ENCODE data around the gene IL17B.
"Not testable (repeated sequence)": the region's sequence is repeated elsewhere in the genome, so short reads cannot be mapped to it uniquely, and the experiment has no call there.

The IL17B gene

DNA sequence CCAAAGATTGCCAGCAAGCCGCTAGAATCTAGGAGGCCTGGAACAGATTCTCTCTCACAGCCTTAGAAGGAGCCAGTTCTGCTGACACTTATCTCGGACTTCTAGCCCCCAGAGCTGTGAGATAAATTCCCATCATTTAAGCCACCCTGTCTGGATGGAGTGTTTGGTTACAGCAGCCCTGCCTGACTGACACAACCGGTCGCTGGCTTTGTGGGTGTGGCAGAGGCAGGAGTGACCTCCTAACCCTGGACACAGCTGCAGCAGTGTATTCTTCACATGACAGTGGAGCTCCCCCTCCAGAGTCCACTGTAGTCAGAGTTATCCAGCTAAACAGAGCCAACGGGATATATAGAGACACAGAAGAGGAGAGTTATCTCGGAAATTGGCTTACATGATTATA is 21.2 kb upstream of the IL17B start:
- no peak for DNase-seq (ENCODE audit: low read depth in 2 of 2)

DNA sequence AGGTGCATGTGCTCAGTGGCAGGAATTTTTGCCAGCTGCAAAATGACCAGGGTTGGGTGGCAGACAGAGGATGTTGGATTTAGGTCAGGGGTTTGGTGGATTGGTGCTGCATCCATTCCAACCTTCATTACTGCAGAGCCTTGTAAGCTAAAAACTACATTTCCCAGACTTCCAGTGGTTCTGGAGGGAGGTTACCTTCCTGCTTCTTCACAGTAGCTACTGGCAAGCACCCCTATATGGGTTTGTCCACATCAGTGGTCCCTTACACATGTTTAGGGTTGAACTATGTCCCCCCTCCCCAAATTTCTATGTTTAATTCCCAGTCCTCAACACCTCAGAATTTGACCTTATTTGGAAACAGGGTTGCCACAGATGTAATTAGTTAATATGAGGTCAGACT is 20.7 kb upstream of the IL17B start:
- no peak for DNase-seq (ENCODE audit: low read depth in 2 of 2)

DNA sequence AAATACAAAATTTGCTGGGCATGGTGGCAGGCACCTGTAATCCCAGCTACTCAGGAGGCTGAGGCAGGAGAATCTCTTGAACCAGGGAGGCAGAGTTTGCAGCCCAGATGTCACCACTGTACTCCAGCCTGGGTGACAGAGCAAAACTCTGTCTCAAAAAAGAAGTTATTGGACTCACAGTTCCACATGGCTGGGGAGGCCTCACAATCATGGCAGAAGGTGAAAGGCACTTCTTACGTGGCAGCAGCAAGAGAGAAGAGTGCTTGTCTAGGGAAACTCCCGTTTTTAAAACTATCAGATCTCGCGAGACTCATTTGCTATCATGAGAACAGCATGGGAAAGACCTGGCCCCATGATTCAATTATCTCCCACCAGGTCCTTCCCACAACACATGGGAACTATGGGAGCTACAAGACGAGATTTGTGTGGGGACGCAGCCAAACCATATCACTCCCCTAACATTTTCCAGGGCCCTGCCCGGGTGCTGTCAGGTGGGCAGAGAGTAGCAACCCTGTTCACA is 19.7 kb upstream of the IL17B start:
- DNase-seq (ENCODE audit: low read depth in 2 of 2) = not testable (repeated sequence)

DNA sequence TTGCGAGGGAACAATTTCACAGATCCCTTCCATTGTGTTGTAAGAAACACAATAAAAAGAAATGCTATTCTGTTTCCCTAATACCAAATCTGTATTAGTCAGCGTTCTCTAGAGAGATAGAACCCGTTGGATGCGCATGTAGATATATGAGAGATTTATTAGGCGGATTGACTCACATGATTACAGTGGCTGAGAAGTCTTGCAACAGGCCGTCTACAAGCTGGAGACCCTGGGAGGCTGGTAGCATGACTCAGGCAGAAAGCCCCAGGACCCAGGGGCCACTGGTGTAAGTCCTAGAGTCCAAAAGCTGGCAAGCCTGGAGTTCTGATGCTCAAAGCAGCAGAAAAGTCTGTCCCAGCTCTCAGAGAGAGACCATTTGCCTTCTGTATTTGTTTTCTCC is 18.4 kb upstream of the IL17B start:
- peak; percentile 92 for DNase-seq (ENCODE audit: low read depth in 2 of 2)

DNA sequence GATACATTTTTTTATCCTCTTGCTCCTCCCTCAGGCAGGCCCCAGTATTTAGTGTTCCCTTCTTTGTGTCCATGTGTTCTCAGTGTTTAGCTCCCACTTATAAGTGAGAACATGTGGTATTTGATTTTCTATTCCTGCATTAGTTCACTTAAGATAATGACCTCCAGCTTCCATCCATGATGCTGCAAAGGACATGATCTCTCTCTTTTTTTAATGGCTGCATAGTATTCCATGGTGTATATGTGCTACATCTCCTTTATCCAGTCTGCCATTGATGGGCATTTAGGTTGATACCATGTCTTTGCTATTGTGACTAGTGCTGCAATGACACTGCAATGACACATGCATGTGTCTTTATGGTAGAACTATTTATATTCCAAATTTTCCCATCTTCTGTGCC is 15.9 kb upstream of the IL17B start:
- DNase-seq (ENCODE audit: low read depth in 2 of 2) = not testable (repeated sequence)

DNA sequence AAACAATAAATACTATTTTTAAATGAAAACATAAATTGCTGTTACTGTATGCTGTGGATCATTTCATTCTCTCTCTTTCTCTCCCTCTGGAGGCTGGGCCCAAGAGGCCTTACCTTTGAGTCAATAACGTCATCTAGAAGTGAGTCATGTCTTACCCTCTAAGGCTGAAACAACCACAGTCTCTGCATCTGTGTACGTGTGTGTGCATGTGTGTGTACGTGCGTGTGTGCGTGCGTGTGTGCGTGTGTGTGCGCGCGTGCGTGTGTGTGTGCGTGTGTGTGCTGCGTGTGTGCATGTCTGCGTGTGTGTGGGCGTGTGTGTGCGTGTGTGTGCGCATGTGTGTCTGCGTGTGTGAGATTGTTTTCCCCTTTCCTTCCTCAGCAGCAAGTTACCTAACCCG is 13.6 kb upstream of the IL17B start:
- DNase-seq (ENCODE audit: low read depth in 2 of 2) = no peak

DNA sequence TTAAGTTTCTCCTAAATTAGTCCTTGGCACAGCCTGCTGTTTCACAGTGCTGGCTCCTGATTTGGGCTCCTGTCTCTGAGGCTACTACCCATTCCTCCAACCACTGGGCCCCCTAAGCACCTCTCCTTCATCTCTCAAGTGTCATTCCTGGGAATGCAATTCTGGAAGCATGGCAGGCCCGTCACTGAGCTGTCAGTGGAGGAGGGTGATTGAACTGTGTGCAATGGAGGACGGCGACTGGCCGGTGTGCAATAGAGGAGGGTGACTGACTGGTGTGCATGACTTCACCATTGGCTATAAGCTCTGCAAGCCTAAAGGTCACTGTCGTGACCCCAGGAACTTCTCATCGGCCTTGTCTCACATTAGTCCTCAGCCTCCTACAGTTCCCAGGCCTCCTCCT is 12.4 kb upstream of the IL17B start:
- no peak for DNase-seq (ENCODE audit: low read depth in 2 of 2)

DNA sequence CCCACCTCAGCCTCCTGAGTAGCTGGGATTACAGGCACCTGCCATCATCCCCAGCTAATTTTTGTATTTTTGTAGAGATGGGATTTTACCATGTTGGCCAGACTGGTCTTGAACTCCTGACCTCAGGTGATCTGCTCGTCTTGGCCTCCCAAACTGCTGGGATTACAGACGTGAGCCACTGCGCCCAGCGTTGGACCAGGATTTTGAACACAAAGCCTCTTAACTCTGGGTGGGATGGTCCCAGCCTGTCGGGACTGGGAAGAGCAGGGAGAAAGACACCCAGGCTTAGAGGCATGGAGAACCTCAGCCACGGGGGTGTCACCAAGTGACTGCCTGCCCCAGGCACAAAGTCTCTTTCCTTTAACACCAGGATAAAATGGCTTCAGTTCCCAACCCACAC is 12.0 kb upstream of the IL17B start:
- DNase-seq (ENCODE audit: low read depth in 2 of 2) = not testable (repeated sequence)

DNA sequence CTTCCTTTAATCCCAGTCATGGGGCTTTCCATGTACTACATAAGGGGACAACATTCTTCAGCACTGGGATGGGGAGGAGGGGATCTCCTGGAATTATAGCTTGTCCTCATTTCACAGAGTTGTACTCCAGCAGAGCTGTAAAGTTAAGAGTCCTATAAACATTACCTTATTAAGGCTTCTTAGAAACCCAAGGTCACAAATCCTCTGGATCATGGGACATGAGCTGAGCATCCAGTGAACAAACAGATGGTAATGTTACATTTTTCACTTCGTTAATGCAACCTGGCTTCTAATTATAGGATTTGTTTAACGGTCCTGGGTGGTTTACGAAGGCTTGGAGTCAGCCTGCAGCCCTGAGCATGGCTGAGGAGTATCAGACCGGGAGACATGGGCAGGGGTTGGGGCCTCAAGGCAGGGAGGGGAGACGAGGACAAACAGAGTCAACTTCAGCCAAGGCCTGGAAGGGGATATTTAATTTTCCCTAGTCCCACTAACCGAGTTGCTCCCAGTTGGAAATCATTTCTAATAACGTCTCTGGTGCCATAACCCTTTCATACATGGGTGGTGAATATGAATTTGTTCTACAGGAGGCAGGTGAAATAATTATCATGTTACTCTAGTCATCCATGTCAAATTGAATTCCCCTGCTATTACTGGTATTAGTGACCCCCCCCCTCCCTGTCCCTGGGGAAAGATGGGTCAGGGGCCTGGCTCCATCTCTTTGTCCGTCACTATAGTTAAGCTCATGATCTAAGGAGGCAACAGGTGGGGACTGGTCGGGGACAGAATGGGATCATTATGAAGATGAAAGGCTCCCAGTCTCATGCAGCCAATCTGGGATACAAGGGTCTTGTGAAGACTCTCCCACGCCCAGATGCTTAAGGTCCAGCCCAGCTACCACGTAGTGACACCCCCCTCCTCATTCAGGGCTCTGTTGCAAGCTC is 10.7 kb upstream of the IL17B start:
- DNase-seq (ENCODE audit: low read depth in 2 of 2) = no peak

DNA sequence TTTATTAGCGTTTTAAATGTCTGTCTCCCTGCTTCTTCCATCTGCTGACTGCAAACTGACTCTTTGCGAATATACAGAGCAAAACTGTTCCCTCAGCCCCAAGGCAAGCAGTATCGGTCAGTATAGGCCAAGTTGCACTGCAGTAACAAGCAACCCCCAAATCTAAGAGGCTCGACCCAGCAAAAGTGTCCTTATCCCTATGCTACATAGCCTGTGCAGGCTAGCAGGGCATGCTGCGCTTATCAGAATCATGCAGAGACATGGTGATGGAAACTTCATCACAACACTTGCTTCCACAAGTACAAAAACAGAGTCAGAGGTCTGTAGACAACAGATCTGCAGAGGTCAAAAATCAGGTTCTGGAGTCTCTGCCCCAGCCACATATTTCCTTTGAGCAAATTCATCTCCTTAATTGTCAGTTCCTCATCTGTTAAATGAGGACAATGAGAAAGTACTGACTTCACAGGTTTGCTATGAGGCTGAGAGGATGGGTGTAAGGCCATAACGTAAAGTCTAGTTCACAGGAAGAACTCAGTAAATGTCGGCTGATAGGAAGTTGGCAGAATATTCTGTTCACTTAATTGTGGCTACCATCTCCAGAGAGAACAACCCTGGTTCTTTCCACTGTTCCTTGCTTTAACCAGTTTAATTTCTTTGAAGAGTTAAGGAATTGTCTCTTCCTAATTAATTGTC is 9.6 kb upstream of the IL17B start:
- DNase-seq (ENCODE audit: low read depth in 2 of 2) = no peak

DNA sequence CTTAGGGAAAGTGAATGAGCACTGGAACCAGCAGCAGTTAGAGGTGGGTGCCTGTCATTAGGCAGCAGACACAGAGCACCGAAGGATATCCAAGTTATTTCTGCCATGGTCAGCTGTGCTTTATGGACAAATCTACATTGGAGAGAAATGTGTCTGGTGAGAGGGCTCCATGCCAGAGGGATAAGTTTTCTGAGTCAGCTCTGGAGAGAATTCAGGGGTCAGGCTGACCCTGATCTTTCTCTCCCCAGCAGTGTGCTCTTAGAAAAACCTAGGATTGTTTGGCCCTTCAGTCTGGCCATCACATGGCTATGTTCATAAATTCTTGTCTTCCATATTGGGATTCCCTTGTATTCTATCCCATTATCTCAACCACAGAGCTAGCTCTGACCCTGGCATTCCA is 8.9 kb upstream of the IL17B start:
- no peak for DNase-seq (ENCODE audit: low read depth in 2 of 2)

DNA sequence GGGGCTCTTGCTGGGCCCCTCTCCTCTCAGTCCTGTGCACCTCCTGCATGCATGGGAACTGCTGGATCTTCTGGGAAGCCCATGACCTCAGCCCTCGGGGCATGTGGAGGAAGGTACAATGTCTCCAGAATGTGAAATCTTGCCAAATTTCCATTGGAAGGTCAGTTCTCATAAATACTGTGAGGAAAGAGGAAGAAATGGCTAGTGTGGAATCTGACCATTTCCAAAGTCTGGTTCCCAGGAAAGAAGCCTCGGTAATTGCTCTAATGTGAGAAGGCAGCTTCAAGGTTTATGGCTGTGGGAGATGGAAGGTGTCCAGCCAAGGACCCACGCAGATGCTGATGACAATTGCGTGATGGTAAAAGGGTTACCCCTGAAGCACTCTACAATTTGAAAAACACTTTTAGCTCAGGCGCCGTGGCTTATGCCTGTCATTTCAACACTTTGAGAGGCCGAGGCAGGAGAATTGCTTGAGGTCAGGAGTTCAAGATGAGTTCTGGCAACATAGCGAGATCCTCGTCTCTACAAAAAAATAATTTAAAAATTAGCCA is 8.1 kb upstream of the IL17B start:
- no peak for DNase-seq (ENCODE audit: low read depth in 2 of 2)

DNA sequence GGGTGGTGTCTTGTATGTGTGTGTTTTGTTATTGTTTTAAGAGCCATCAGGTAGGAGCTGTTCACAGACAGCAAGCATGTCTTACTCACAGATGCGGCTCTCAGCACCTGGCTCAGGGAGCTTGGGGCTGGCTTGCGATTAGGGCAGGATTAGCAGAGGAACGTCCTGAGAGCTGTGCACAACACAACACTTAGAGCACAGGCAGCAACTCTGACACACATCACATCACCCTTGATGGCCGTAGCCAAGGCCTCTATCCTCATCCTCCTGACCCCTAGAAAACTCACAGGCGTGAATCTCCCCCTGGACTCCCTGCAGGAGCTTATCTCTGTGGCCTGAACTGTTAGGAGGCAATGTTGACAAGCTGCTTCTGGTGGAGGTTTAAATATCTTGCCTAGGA is 7.1 kb upstream of the IL17B start:
- DNase-seq (ENCODE audit: low read depth in 2 of 2) = no peak

DNA sequence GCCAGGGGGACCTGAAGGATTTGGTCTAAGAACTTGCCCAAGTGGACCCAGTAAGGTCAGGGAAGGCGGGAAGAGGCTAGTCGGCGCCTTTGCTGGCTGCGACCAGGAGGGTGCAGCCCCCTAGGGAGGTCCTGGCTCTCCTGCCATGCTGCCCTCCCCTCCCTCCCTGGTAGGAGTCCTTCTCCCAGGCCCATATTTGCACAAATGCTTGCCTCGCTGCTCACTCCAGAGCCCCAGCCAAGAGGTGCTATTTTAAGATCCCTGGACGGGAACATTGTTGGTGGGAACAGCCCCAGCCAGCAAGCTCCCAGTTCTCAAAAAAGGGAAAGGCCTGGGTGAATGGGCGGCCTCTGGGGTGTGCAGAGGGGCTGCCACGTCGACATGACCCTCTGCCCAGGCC is 4.3 kb upstream of the IL17B start:
- no peak for DNase-seq (ENCODE audit: low read depth in 2 of 2)

DNA sequence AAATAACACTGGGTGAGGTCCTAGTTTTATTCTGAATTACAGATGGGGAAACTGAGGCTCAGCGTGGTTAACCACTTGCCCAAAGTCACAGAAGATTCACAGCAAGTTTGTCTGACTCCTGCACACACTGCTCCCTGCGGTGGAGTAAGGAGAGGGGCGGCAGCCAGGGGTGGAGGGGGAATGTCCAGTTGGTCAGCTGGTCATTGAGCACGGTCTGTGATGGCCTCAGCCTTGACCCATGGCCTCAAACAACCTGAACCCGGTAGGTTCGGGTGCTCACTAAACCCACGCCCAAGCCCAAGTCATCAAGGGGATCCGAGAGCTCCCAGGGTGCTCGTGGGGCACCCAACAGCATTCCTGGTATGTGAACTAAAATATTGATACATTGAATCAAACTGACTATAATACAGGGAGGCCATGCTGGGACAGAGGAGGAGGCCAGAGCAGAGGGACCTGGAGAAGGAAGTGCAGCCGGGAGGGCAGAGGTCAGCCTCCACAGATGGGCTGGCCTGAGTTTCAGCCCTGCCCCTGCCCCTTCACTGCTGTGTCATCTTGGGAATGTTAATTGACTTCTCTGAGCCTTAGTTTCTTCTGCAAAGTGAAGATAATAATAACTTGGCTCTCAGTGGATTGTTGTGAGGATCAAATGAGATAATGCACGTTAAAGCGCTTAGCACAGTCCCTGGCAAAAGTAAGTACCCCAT is 3.6 kb upstream of the IL17B start:
- DNase-seq (ENCODE audit: low read depth in 2 of 2) = no peak

DNA sequence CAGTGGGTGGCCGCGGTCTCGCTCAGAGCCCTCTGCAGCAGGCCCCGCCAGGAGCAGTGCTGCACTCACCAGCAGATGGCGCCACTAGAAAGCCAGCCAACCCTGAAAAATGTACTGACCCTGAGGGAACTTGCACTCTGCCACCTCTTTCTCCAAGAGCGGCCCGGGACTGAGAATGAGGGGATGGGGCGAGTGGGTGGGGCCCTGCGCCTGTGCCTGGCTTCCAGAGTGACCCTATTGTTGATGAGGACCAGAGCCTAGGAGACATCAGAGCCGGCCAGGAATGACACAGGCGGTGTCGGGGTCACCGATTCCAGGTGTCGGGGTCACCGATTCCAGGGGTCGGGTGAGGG is 2.9 kb upstream of the IL17B start:
- DNase-seq (ENCODE audit: low read depth in 2 of 2) = no peak

DNA sequence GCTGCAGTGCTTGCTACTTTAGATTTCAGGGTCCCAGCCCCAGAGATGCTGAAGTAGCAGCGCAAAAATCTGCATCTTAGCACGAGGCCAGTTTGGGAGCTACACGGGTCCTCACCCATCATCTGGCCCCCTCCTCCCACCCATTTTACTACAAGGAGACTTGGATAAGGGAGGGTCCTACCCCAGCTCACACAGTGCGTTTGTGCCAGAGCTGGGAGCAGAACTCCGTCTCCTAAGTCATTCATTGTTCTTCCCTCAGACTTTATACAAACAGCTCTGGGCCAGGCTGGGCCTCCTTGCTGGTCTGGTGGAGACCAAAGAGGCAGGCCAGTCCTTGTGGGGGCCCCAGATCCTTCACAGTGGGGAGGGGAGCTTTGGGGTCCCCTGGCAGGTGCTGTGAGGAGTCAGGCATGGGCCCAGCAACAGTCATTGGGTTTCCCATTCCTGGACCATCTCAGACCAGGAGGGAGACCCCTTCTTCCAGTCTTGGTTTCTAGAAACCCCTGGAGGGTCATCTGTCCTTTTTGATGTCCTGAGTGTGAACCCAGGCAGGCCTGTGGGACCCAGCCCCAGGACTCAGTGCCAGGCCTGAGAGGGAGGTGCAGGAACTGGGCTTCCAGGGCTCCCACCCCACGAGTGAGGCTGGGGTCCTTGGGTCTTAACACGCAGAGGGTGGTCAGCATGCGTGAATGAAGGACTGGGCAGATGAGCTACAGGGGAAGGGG is 2.3 kb upstream of the IL17B start:
- DNase-seq (ENCODE audit: low read depth in 2 of 2) = no peak

DNA sequence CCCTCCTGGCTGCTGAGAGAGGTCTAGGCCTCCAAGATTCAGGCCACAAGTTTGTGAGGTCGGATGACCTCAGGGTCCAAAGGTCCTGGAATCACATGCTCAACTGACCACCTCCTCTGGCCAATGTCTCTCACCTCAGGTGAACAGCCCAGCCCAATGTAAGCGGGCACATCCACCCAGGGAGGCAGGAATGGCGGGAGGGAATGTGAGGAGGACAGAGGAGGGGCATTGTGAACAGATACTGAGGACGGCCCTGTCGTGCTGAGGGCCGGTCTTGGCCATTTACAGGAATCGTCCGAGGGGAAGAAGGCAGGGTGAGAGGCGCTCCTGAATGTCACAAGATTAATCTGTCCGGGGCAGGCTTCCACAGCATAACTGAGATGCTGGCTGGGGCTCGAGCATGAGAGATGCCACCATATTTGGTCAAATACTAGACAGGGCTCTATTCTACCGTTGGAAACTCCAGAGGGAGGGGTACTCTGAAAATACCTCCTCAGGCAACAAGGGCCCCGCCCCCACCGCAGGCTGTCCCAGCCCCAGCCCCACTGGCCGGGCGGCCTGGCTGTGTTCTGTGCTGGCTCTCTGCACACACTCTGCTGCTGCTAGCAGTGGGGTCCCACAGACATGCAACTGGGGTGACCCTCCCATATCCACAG is 1.5 kb upstream of the IL17B start:
- DNase-seq (ENCODE audit: low read depth in 2 of 2) = no peak

DNA sequence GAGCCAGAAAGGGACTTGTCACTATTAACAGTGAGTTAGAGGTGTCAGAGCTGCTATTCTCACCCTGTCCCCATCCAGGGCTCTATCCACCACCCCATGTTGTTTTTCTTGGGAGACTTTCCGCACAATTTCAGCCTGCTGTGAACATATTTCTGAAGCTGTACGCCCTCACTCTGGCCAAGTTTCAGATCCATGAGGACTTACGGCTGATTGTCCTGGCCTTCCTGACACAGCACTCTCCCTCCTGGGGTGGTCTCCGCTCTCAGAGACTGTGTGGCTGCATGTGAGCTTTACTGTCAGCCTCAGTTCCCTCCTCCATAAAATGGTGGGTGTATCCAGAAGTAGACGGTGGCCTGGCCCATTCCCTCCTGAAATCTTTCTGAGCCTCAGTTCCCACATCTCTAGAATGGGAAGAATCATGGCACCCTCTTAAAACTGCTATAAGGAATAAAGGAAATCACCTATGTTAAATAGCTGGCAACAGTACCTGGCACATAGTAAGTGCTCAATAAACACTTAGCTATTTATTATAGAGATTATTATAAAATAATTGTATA is 804 bp upstream of the IL17B start:
- DNase-seq (ENCODE audit: low read depth in 2 of 2) = no peak

DNA sequence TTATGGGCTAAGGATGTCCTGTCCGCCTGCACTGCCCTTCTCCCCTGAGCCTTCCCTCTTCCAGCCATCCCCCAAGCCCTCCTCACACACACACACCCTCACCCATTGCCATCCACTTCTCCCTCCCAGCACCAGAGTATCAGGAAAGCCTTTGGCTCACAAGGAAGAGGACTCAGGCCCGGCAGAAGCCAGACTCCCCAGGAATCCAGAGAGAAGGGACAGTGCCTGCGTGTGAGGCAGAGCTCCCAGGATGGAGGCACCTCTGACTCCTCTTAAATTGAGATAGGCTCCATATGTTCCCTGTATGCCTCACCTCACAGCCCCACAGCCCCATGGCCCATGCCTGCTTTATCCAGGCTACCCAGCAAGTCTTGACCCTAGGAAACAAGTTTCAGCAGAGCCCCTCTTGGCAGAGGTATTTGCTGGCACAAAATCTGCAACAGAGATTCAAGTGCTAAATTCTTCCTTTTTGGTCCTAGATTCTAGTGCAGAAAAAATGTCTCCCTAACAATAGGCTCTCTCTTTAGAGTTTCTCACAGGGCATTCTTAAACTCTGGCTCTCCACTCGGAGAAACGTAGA is 761 bp downstream of the IL17B start:
- no peak for DNase-seq (ENCODE audit: low read depth in 2 of 2)

Measured in fibroblast of skin of left biceps (primary cell).